Dedifferentiated amniotic fluid mesenchymal stem cell (primary cell): Measurements from ENCODE around the gene ETV6.

Source experiments
- DNase-seq: peaks from one replicate; pipeline ENCODE4 v3.0.0-alpha.2; 2016; ENCODE audit errors: extremely low spot score

ETV6 gene

GRCh38 chr12:11695321-11695720 is 45.8 kb downstream of the ETV6 start:
- peak; percentile 69 for DNase-seq

GRCh38 chr12:11696084-11696483 is 46.6 kb downstream of the ETV6 start:
- DNase-seq, result no peak

GRCh38 chr12:11697131-11697530 is 47.7 kb downstream of the ETV6 start:
- DNase-seq, result no peak

GRCh38 chr12:11697670-11698387 is 48.4 kb downstream of the ETV6 start:
- DNase-seq, result peak; percentile 17

- no peak for DNase-seq
Measured at GRCh38 chr12:11698729-11699128, 49.3 kb downstream of the ETV6 start.

- DNase-seq, result no peak
Measured at GRCh38 chr12:11701433-11701832, 52.0 kb downstream of the ETV6 start.

GRCh38 chr12:11702959-11703358 is 53.5 kb downstream of the ETV6 start:
- no peak for DNase-seq

- DNase-seq, result no peak
Measured at GRCh38 chr12:11703378-11703777, 53.9 kb downstream of the ETV6 start.

- no peak for DNase-seq
Measured at GRCh38 chr12:11704089-11704488, 54.6 kb downstream of the ETV6 start.

GRCh38 chr12:11705010-11705409 is 55.5 kb downstream of the ETV6 start:
- peak; percentile 76 for DNase-seq

GRCh38 chr12:11706509-11707379 is 57.3 kb downstream of the ETV6 start:
- no peak for DNase-seq

GRCh38 chr12:11707535-11707934 is 58.1 kb downstream of the ETV6 start:
- DNase-seq, result no peak

- DNase-seq, result no peak
Measured at GRCh38 chr12:11709513-11709912, 60.0 kb downstream of the ETV6 start.

GRCh38 chr12:11710431-11710830 is 61.0 kb downstream of the ETV6 start:
- no peak for DNase-seq

- DNase-seq, result no peak
Measured at GRCh38 chr12:11710906-11711305, 61.4 kb downstream of the ETV6 start.

- peak; percentile 27 for DNase-seq
Measured at GRCh38 chr12:11711651-11712327, 62.3 kb downstream of the ETV6 start.

GRCh38 chr12:11712491-11712890 is 63.0 kb downstream of the ETV6 start:
- DNase-seq, result no peak

- no peak for DNase-seq
Measured at GRCh38 chr12:11713202-11713601, 63.7 kb downstream of the ETV6 start.

- DNase-seq, result no peak
Measured at GRCh38 chr12:11714626-11715025, 65.2 kb downstream of the ETV6 start.

GRCh38 chr12:11715621-11716020 is 66.1 kb downstream of the ETV6 start:
- DNase-seq, result no peak

GRCh38 chr12:11716794-11717518 is 67.5 kb downstream of the ETV6 start:
- no peak for DNase-seq

GRCh38 chr12:11717519-11717961 is 68.1 kb downstream of the ETV6 start:
- no peak for DNase-seq
